ENCODE data around the gene FAM107B. TPM values are rescaled to one million over a fixed set of nuclear protein-coding genes. Genes with fewer than 3 reads are reported as not detected.

FAM107B gene
- total and polyA plus RNA-seq, 2 of the 4 experiments (the other 2 are of a cell fraction): 26.4 to 27.1 TPM

DNA sequence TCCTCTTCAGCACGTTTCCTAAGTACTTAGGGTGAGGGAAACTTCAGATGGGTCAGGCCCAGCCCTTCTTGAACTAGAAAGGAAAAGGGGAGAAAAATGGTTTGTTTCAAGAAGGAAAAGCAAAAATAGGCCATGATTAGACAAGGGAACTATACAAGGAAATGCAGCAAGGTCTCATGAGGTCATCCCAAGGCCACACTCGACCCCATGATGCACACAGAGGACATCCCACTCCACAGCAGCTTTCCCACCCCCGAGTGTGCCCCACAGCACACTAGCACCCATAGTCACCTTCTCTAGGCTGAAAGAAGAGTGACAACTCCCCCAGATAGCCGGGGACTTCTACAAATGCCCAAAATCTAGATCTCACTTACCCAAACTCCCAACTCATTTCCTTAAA, 173.4 kb downstream of the FAM107B start (continued):
- TF ChIP-seq USF2 (IDR thresholded peaks at IDR 0.05; ENCODE audit: low read depth, low read length): no peak
- TF ChIP-seq RAD21 (IDR thresholded peaks at IDR 0.05; ENCODE audit: low read length): no peak
- TF ChIP-seq BHLHE40 (IDR thresholded peaks at IDR 0.05; ENCODE audit: low read depth, low read length): no peak

GRCh38 chr10:14600065-14600464, 174.6 kb downstream of the FAM107B start:
- Histone ChIP-seq H3K36me3 (ENCODE audit: control insufficient read depth, insufficient read depth, low read length) (peaks cover 47% of the 10 kb centered on the region), H2BK20ac (ENCODE audit: low read depth, low read length) (no peak overlapping the region), H4K91ac (ENCODE audit: insufficient read depth, low read depth, low read length) (no peak overlapping the region), H4K8ac (ENCODE audit: low read depth in 2 of 2, low read length in 2 of 2) (no peak overlapping the region), H2AFZ (replicated peaks; ENCODE audit: low read length, poor library complexity) (no peak overlapping the region), H2BK15ac (ENCODE audit: low read depth, low read length) (no peak overlapping the region), H2AK9ac (replicated peaks; ENCODE audit: low read depth, low read length, poor library complexity) (no peak overlapping the region), H3K27ac (ENCODE audit: insufficient read depth, low read length) (no peak overlapping the region), H3K79me1 (ENCODE audit: low read depth in 1 of 2, low read length in 2 of 2) (peaks cover 13 to 83% of the 10 kb centered on the region in 2 experiments; a peak in 3 of 4 replicates), H3K4me2 (ENCODE audit: low read depth, low read length) (no peak overlapping the region), H3K27me3 (ENCODE audit: control insufficient read depth, insufficient read depth, low read length) (no peaks in the 10 kb centered on the region), H3K4ac (ENCODE audit: low read depth, low read length) (peak overlapping the region; percentile 23; the same call in 1 of the 2 replicates), H3K18ac (ENCODE audit: low read depth, low read length) (no peak overlapping the region), H3K9ac (ENCODE audit: low read depth, low read length) (no peak overlapping the region), H2BK120ac (ENCODE audit: low read depth, low read length) (no peak overlapping the region), H3K9me3 (ENCODE audit: control insufficient read depth, insufficient read depth, low read length) (no peaks in the 10 kb centered on the region), H2AK5ac (ENCODE audit: low read depth, low read length) (no peak overlapping the region), H2BK5ac (ENCODE audit: low read depth, low read length, poor library complexity, severe bottlenecking) (no peak overlapping the region), H3K4me3 (ENCODE audit: insufficient read depth, low read depth, low read length) (no peak overlapping the region), H4K5ac (ENCODE audit: low read depth, low read length) (no peak overlapping the region), H4K20me1 (ENCODE audit: insufficient read depth, low read length) (peaks cover 79% of the 10 kb centered on the region), H3K14ac (replicated peaks; ENCODE audit: low read depth, low read length) (no peak overlapping the region), H3K56ac (ENCODE audit: extremely low read depth, insufficient read depth, low read length) (no peak overlapping the region), H3K23ac (ENCODE audit: low read depth, low read length) (0 out of 2 replicates have a peak overlapping the region, but pooled peaks have one; percentile 4), H3K9me1 (ENCODE audit: insufficient read depth, low read length) (peaks cover 44% of the 10 kb centered on the region), H3K4me1 (ENCODE audit: control insufficient read depth, insufficient read depth, low read length) (peaks cover 10% of the 10 kb centered on the region)
- WGBS, 2 experiments (ENCODE audit: extremely low coverage in 2 of 2, insufficient read length in 1 of 2): 100% methylated on average over 3 of the region's 8 CpGs; no CpG with 5 or more reads in 1 of the 2 experiments
- in situ Hi-C loops (cut with MboI; ENCODE audit: low sequenced_read_pairs): no loop called here
- intact Hi-C loops (cut with micrococcal nuclease): loop anchor here (5.0 kb wide), 2 partner anchors 103 to 237 kb away; partner anchors contain the start of genes CDNF, HSPA14 and MSANTD7
- POLR2A ChIA-PET (ENCODE audit: unreplicated experiment): no interaction called here
- no peak for DNase-seq
- no peak for ATAC-seq (ENCODE audit: low read depth)
- CTCF ChIA-PET: interaction anchor here (0.6 kb wide), 1 partner anchor 222 kb away, joined by 3 read pairs; no protein-coding TSS in a partner anchor
- BruUV-seq (replicated peaks): no TSS peak
- dilution Hi-C loops (cut with HindIII; ENCODE audit: low sequenced_read_pairs, unreplicated experiment): no loop called here
- no peak for TF ChIP-seq FOS (IDR thresholded peaks at IDR 0.05; ENCODE audit: low read depth, low read length)
- TF ChIP-seq POLR2A (IDR thresholded peaks at IDR 0.05; ENCODE audit: low read depth, low read length): no peak
- no peak for TF ChIP-seq BHLHE40 (IDR thresholded peaks at IDR 0.05; ENCODE audit: low read depth, low read length)
- TF ChIP-seq CHD1 (IDR thresholded peaks at IDR 0.05; ENCODE audit: low read depth, low read length): no peak
- TF ChIP-seq CEBPB (IDR thresholded peaks at IDR 0.05; ENCODE audit: low read depth, low read length): no peak
- no peak for TF ChIP-seq NFE2L2 (IDR thresholded peaks at IDR 0.05; ENCODE audit: low read depth, low read length)
- TF ChIP-seq SMC3 (IDR thresholded peaks at IDR 0.05; ENCODE audit: low read depth, low read length): no peak
- TF ChIP-seq MAFK (IDR thresholded peaks at IDR 0.05; ENCODE audit: low read depth, low read length): no peak
- no peak for TF ChIP-seq RCOR1 (IDR thresholded peaks at IDR 0.05; ENCODE audit: insufficient replicate concordance, low read length)
- TF ChIP-seq USF2 (IDR thresholded peaks at IDR 0.05; ENCODE audit: low read depth, low read length): no peak
- TF ChIP-seq, protein P1, sequence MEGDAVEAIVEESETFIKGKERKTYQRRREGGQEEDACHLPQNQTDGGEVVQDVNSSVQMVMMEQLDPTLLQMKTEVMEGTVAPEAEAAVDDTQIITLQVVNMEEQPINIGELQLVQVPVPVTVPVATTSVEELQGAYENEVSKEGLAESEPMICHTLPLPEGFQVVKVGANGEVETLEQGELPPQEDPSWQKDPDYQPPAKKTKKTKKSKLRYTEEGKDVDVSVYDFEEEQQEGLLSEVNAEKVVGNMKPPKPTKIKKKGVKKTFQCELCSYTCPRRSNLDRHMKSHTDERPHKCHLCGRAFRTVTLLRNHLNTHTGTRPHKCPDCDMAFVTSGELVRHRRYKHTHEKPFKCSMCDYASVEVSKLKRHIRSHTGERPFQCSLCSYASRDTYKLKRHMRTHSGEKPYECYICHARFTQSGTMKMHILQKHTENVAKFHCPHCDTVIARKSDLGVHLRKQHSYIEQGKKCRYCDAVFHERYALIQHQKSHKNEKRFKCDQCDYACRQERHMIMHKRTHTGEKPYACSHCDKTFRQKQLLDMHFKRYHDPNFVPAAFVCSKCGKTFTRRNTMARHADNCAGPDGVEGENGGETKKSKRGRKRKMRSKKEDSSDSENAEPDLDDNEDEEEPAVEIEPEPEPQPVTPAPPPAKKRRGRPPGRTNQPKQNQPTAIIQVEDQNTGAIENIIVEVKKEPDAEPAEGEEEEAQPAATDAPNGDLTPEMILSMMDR (conservative IDR thresholded peaks at IDR 0.05; ENCODE audit: low read depth, low read length): no peak
- TF ChIP-seq, protein P2, sequence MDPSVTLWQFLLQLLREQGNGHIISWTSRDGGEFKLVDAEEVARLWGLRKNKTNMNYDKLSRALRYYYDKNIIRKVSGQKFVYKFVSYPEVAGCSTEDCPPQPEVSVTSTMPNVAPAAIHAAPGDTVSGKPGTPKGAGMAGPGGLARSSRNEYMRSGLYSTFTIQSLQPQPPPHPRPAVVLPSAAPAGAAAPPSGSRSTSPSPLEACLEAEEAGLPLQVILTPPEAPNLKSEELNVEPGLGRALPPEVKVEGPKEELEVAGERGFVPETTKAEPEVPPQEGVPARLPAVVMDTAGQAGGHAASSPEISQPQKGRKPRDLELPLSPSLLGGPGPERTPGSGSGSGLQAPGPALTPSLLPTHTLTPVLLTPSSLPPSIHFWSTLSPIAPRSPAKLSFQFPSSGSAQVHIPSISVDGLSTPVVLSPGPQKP (IDR thresholded peaks at IDR 0.05; ENCODE audit: borderline replicate concordance, low read depth, low read length): no peak

Measured in IMR-90 (cell line).